ENCODE measurements around the gene SIGLEC14. TPM values are rescaled to one million over a fixed set of nuclear protein-coding genes. Genes with fewer than 3 reads are reported as not detected.
"Not testable (repeated sequence)": the region's sequence is repeated elsewhere in the genome, so short reads cannot be mapped to it uniquely, and the experiment has no call there.

The SIGLEC14 gene
- total RNA-seq, 1 experiment from 2014 or later = not detected

- not testable (repeated sequence) for DNase-seq (ENCODE audit: low spot score)
These were observed 29.4 kb upstream of the SIGLEC14 start for GRCh38 chr19:51675911-51676565.

GRCh38 chr19:51668216-51668615 lies 21.6 kb upstream of the SIGLEC14 start:
- no peak for DNase-seq (ENCODE audit: low spot score)

GRCh38 chr19:51664997-51665396 lies 18.4 kb upstream of the SIGLEC14 start:
- DNase-seq (ENCODE audit: low spot score) = no peak

GRCh38 chr19:51664131-51664530 lies 17.5 kb upstream of the SIGLEC14 start:
- DNase-seq (ENCODE audit: low spot score) = no peak

- DNase-seq (ENCODE audit: low spot score) = no peak
These were observed 17.0 kb upstream of the SIGLEC14 start for GRCh38 chr19:51663650-51664049.

GRCh38 chr19:51660975-51661600 lies 14.5 kb upstream of the SIGLEC14 start:
- DNase-seq (ENCODE audit: low spot score) = peak; percentile 29

- DNase-seq (ENCODE audit: low spot score) = no peak
These were observed 8.2 kb upstream of the SIGLEC14 start for GRCh38 chr19:51654783-51655182.

GRCh38 chr19:51653162-51653561 lies 6.5 kb upstream of the SIGLEC14 start:
- no peak for DNase-seq (ENCODE audit: low spot score)

GRCh38 chr19:51652266-51652665 lies 5.6 kb upstream of the SIGLEC14 start:
- DNase-seq (ENCODE audit: low spot score) = no peak

GRCh38 chr19:51651216-51651846 lies 4.7 kb upstream of the SIGLEC14 start:
- DNase-seq (ENCODE audit: low spot score) = no peak

GRCh38 chr19:51647318-51647717 lies 693 bp upstream of the SIGLEC14 start:
- DNase-seq (ENCODE audit: low spot score) = no peak

GRCh38 chr19:51644636-51645271 lies 1.9 kb downstream of the SIGLEC14 start:
- no peak for DNase-seq (ENCODE audit: low spot score)

GRCh38 chr19:51641648-51642047 lies 5.0 kb downstream of the SIGLEC14 start:
- no peak for DNase-seq (ENCODE audit: low spot score)

- DNase-seq (ENCODE audit: low spot score) = no peak
These were observed 6.2 kb downstream of the SIGLEC14 start for GRCh38 chr19:51640386-51640785.

GRCh38 chr19:51639916-51640315 lies 6.7 kb downstream of the SIGLEC14 start:
- no peak for DNase-seq (ENCODE audit: low spot score)

GRCh38 chr19:51637362-51637978 lies 9.2 kb downstream of the SIGLEC14 start:
- no peak for DNase-seq (ENCODE audit: low spot score)

GRCh38 chr19:51632126-51632525 lies 14.5 kb downstream of the SIGLEC14 start:
- no peak for DNase-seq (ENCODE audit: low spot score)

GRCh38 chr19:51630315-51630714 lies 16.3 kb downstream of the SIGLEC14 start, which contains the start of gene SIGLEC5:
SIGLEC5 (minus strand) TSS chr19:51630401; CDS start chr19:51630335, 66 bp downstream.
- DNase-seq (ENCODE audit: low spot score) = not testable (repeated sequence)

- no peak for DNase-seq (ENCODE audit: low spot score)
These were observed 18.3 kb downstream of the SIGLEC14 start for GRCh38 chr19:51628153-51628939.

GRCh38 chr19:51627491-51628138 lies 19.0 kb downstream of the SIGLEC14 start:
- no peak for DNase-seq (ENCODE audit: low spot score)

- DNase-seq (ENCODE audit: low spot score) = no peak
These were observed 19.9 kb downstream of the SIGLEC14 start for GRCh38 chr19:51626675-51627074.
